Endothelial cell of umbilical vein (primary cell): ENCODE measurements around the gene PTPRD. TPM values are rescaled to one million over a fixed set of nuclear protein-coding genes. Genes with fewer than 3 reads are reported as not detected.

Source experiments
- BruUV-seq: library from RNA; stranded (reverse); fragments of 400-500 nt; replicated peaks from 2 replicates; lab custom pipeline; 2021; lab: Mats Ljungman, UMichigan
- CTCF ChIA-PET: fragments of 300-600, 350-600 bp; sonication (Branson Sonifier 250); formaldehyde crosslinking; loops from one replicate; lab custom pipeline; 2021; ENCODE audit warnings: antibody characterized with exemption, inconsistent platforms; lab: Charles Lee
- POLR2A ChIA-PET: fragments of 300-600, 350-600 bp; sonication (Branson Sonifier 250); formaldehyde crosslinking; loops from one replicate; lab custom pipeline; 2021; ENCODE audit warnings: antibody characterized with exemption, inconsistent platforms; lab: Charles Lee
- DNase-seq: peaks from one replicate; pipeline ENCODE4 v3.0.0-alpha.2; 2011; ENCODE audit warnings: low read depth, low spot score
- FAIRE-seq: peaks from 2 replicates; lab custom pipeline; 2011; peaks lifted over from hg19 to GRCh38; lab: Jason Lieb, UNC
- H2AFZ ChIP-seq: 2 replicates; pipeline ENCODE4 v1.6.0; 2012; ENCODE audit warnings: low read depth, low read length, control low read depth, inconsistent platforms
- H3K27ac ChIP-seq: 2 replicates; pipeline ENCODE4 v1.5.1; 2011; ENCODE audit warnings: low read depth, mild to moderate bottlenecking, control low read depth, low read length, moderate library complexity; ENCODE audit not compliant: insufficient read depth
- H3K27me3 ChIP-seq, 2 experiments: 2 replicates each; pipeline versions ENCODE4 v1.6.0 to v1.6.1; 2011; ENCODE audit warnings: low read length in 2 of 2, mixed read lengths in 1 of 2; ENCODE audit not compliant: control insufficient read depth in 2 of 2, insufficient read depth in 2 of 2
- H3K36me3 ChIP-seq, 2 experiments: 2 replicates in 1 of 2; 3 replicates in 1 of 2; pipeline ENCODE4 v1.5.1; 2011; ENCODE audit warnings: low read length in 2 of 2, mild to moderate bottlenecking in 1 of 2, moderate library complexity in 1 of 2; ENCODE audit not compliant: control insufficient read depth in 2 of 2, insufficient read depth in 2 of 2; ENCODE audit errors: extremely low read depth in 1 of 2
- H3K4me1 ChIP-seq: 3 replicates; pipeline ENCODE4 v1.5.1; 2011; ENCODE audit warnings: mild to moderate bottlenecking, low read length; ENCODE audit not compliant: control insufficient read depth, insufficient read depth; ENCODE audit errors: extremely low read depth
- H3K4me2 ChIP-seq: 2 replicates; pipeline ENCODE4 v1.6.1; 2011; ENCODE audit warnings: low read length, control low read depth, mixed read lengths; ENCODE audit not compliant: insufficient read depth
- H3K4me3 ChIP-seq, 3 experiments: fragments of 200-600 bp in 1 of 3; sonication (generic), shearing (Covaris generic) in 1 of 3; replicated peaks in 1 of 3; 2 replicates each; pipeline ENCODE4 v1.5.1; 2011 to 2016; ENCODE audit warnings: control low read depth in 3 of 3, low read length in 3 of 3, mild to moderate bottlenecking in 2 of 3, inconsistent platforms in 1 of 3, low read depth in 1 of 3, moderate library complexity in 1 of 3; ENCODE audit not compliant: insufficient read depth in 1 of 3
- H3K79me2 ChIP-seq: 2 replicates; pipeline ENCODE4 v1.6.0; 2012; ENCODE audit warnings: low read length, inconsistent platforms; ENCODE audit not compliant: control insufficient read depth, insufficient read depth
- H3K9ac ChIP-seq: replicated peaks from 2 replicates; pipeline ENCODE3; 2011; ENCODE audit warnings: low read length, control low read depth; ENCODE audit not compliant: insufficient read depth; ENCODE audit errors: extremely low read depth
- H3K9me1 ChIP-seq: replicated peaks from 3 replicates; pipeline ENCODE4 v1.6.0; 2011; ENCODE audit warnings: mild to moderate bottlenecking, low read length; ENCODE audit not compliant: control insufficient read depth, insufficient read depth; ENCODE audit errors: extremely low read depth
- H3K9me3 ChIP-seq: replicated peaks from 2 replicates; pipeline ENCODE4 v1.5.1; 2012; ENCODE audit warnings: low read length, inconsistent platforms; ENCODE audit not compliant: control insufficient read depth, insufficient read depth
- H4K20me1 ChIP-seq: replicated peaks from 2 replicates; pipeline ENCODE3; 2011; ENCODE audit warnings: mild to moderate bottlenecking, low read length; ENCODE audit not compliant: control insufficient read depth, insufficient read depth; ENCODE audit errors: extremely low read depth
- EZH2 ChIP-seq: IDR thresholded peaks from 2 replicates; pipeline ENCODE4 v1.6.1; 2012; ENCODE audit warnings: borderline replicate concordance, low read depth, mild to moderate bottlenecking, moderate library complexity, low read length, inconsistent platforms; ENCODE audit not compliant: severe bottlenecking
- FOS ChIP-seq: IDR thresholded peaks from 2 replicates; pipeline ENCODE4 v1.6.1; 2011; ENCODE audit warnings: mild to moderate bottlenecking, low read length, moderate library complexity, borderline replicate concordance; ENCODE audit not compliant: insufficient read depth
- GATA2 ChIP-seq: IDR thresholded peaks from 2 replicates; pipeline ENCODE4 v1.7.0; 2011; ENCODE audit warnings: low read depth, mild to moderate bottlenecking, moderate library complexity, mixed read lengths, low read length; ENCODE audit not compliant: insufficient read length, insufficient read depth
- JUN ChIP-seq: IDR thresholded peaks from 2 replicates; pipeline ENCODE4 v1.6.1; 2011; ENCODE audit warnings: borderline replicate concordance, low read depth; ENCODE audit not compliant: insufficient read length, insufficient read depth
- MYC ChIP-seq: IDR thresholded peaks from one replicate; pipeline ENCODE4 v1.6.1; 2011; ENCODE audit warnings: mild to moderate bottlenecking, low read depth, low read length
- POLR2A ChIP-seq: IDR thresholded peaks from 2 replicates; pipeline ENCODE4 v1.6.1; 2012; ENCODE audit warnings: low read depth, mild to moderate bottlenecking, control low read depth, low read length
- POLR2AphosphoS5 ChIP-seq: IDR thresholded peaks from 2 replicates; pipeline ENCODE4 v1.6.1; 2012; ENCODE audit warnings: low read depth, mild to moderate bottlenecking, control low read depth, low read length, moderate library complexity; ENCODE audit not compliant: insufficient read depth
- dilution Hi-C: fragments of 300-500 bp; cut with MboI; formaldehyde crosslinking; loops from one replicate; pipeline ENCODE4 v1.15.0; 2019; ENCODE audit warnings: low sequenced_read_pairs; ENCODE audit not compliant: extremely low pct_ligation_motif_present
- intact Hi-C: fragments of 100-400 bp; cut with micrococcal nuclease; formaldehyde crosslinking; loops from one replicate; pipeline ENCODE4 v1.10.0; 2022
- polyA plus RNA-seq, 4 experiments: library from polyadenylated mRNA; depleted of rRNA in 3 of 4; stranded (reverse) in 3 of 4; unstranded in 1 of 4; fragments of >200 nt; gene quantifications; 2 replicates each; pipeline versions ENCODE4 v1.2.1 to v1.2.3, GENCODE V29; 2011 to 2012; ENCODE audit warnings: missing spikeins in 1 of 4
- total RNA-seq: library from RNA; stranded (reverse); gene quantifications from 2 replicates; pipeline ENCODE4 v1.2.3, GENCODE V29; 2021
- TF ChIP-seq, protein P1 (sequence below), 2 donors: IDR thresholded peaks; 1 replicate in 1 of 2; 2 replicates in 1 of 2; pipeline ENCODE4 v1.5.1; 2011; ENCODE audit warnings: low read length in 2 of 2, mild to moderate bottlenecking in 2 of 2, moderate library complexity in 2 of 2, control low read depth in 1 of 2, inconsistent platforms in 1 of 2, low read depth in 1 of 2; ENCODE audit not compliant: insufficient read depth in 1 of 2; ENCODE audit errors: extremely low read depth in 1 of 2
- TF ChIP-seq, protein P2 (sequence below): IDR thresholded peaks from 2 replicates; pipeline ENCODE4 v1.6.1; 2011; ENCODE audit not compliant: insufficient read depth, insufficient read length

Gene PTPRD
- total and polyA plus RNA-seq, 2 donors (not counting 3 experiments of a cell fraction or from before 2014, with no cell fraction given) = 5.5 to 5.7 TPM

DNA sequence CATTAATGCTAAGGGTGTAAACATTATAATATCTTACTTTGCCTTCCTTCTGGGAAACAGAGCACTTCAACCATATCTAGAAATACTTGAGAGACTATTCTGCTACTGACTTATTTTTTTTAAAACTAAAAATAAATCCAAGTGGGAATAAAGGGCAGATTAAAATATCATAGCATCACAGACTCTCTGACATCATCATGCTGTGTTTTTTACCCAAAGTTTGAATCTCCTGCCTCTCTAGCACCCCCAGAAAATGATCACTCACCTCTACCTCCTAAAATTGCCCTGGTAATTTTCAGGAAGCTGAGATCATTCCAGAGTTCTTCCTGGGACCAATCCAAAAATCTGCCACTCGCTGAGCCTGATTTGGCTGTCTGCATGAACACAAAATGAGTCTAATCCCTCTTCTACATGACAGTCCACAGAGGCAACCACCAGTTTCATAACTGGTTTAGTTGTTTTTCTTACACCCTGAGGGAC, 1999.4 kb downstream of the PTPRD start:
- no peak overlapping the region for H3K4me2 ChIP-seq
- no peak overlapping the region for H2AFZ ChIP-seq
- ChIA-PET POLR2A (no interaction called here), CTCF (no interaction called here)
- intact Hi-C loops (no loop called here), dilution Hi-C loops (no loop called here)
- no peaks in the 10 kb centered on the region for H3K79me2 ChIP-seq
- no peak overlapping the region for H3K9ac ChIP-seq
- no peaks in the 10 kb centered on the region for H4K20me1 ChIP-seq
- no peaks in the 10 kb centered on the region for H3K9me3 ChIP-seq
- H3K4me3 ChIP-seq = no peak overlapping the region
- no peak overlapping the region for H3K27ac ChIP-seq
- no peaks in the 10 kb centered on the region for H3K36me3 ChIP-seq
- H3K4me1 ChIP-seq = no peaks in the 10 kb centered on the region
- H3K27me3 ChIP-seq = no peaks in the 10 kb centered on the region
- BruUV-seq = no TSS peak
- no peak for FAIRE-seq
- DNase-seq = no peak
- TF ChIP-seq, protein P1, sequence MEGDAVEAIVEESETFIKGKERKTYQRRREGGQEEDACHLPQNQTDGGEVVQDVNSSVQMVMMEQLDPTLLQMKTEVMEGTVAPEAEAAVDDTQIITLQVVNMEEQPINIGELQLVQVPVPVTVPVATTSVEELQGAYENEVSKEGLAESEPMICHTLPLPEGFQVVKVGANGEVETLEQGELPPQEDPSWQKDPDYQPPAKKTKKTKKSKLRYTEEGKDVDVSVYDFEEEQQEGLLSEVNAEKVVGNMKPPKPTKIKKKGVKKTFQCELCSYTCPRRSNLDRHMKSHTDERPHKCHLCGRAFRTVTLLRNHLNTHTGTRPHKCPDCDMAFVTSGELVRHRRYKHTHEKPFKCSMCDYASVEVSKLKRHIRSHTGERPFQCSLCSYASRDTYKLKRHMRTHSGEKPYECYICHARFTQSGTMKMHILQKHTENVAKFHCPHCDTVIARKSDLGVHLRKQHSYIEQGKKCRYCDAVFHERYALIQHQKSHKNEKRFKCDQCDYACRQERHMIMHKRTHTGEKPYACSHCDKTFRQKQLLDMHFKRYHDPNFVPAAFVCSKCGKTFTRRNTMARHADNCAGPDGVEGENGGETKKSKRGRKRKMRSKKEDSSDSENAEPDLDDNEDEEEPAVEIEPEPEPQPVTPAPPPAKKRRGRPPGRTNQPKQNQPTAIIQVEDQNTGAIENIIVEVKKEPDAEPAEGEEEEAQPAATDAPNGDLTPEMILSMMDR (IDR thresholded peaks at IDR 0.05; ENCODE audit: extremely low read depth in 1 of 2, insufficient read depth in 1 of 2, low read depth in 1 of 2, low read length in 2 of 2) = no peak
- TF ChIP-seq EZH2 = no peak
- TF ChIP-seq, protein P2, sequence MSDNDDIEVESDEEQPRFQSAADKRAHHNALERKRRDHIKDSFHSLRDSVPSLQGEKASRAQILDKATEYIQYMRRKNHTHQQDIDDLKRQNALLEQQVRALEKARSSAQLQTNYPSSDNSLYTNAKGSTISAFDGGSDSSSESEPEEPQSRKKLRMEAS = no peak
- no peak for TF ChIP-seq GATA2
- TF ChIP-seq FOS = no peak
- no peak for TF ChIP-seq POLR2A
- no peak for TF ChIP-seq MYC
- no peak for TF ChIP-seq POLR2AphosphoS5
- no peak for TF ChIP-seq JUN
- no peaks in the 10 kb centered on the region for H3K9me1 ChIP-seq
